NCI-H1436 treated with DMSO at 0.1 percent for 48 hours (cell line): ENCODE data around the gene MTCL1.
"Not testable (repeated sequence)": the region's sequence is repeated elsewhere in the genome, so short reads cannot be mapped to it uniquely, and the experiment has no call there.

Source experiments
- DNase-seq: peaks from one replicate; lab custom pipeline; 2025; lab: John Stamatoyannopoulos, UW

MTCL1 gene

DNA sequence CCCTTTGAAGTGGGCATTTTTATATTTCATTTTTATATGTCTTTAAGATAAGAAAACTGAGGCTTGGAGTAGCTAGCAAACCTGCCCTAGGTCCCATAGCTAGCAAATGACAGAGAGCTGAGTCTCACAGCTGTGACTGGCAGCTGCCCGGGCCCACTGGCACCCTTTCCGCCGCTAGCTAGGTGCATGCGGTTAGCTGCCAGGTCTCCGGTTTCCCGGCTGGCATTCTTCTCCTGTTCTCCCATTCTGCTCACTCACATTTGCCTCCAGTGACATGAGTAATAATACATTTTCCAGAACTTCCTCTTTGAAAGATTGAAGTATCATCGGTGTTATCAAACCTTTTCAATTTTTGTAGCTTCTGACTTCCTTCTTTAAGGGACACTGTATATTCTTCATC, 38.7 kb downstream of the MTCL1 start:
- DNase-seq, result no peak

DNA sequence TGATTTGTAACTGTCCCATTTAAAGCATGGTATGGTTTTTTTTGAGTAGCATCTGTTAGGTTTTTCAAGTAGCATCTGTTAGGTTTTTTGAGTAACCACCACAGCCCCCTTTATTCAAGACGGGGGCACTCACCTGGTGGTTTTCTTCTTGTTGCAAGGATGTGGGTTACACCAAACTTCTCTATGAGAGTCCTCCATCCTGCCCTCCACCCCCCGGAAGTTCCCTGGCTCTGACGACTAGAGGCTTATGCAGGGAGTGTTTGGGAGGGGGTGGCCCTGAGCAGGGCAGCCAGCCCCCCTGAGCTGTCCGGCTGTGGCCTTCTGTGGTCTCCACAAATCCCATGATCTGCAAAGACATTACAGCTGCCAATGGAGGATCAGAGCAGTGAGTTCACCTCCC, 39.3 kb downstream of the MTCL1 start:
- DNase-seq, result no peak

DNA sequence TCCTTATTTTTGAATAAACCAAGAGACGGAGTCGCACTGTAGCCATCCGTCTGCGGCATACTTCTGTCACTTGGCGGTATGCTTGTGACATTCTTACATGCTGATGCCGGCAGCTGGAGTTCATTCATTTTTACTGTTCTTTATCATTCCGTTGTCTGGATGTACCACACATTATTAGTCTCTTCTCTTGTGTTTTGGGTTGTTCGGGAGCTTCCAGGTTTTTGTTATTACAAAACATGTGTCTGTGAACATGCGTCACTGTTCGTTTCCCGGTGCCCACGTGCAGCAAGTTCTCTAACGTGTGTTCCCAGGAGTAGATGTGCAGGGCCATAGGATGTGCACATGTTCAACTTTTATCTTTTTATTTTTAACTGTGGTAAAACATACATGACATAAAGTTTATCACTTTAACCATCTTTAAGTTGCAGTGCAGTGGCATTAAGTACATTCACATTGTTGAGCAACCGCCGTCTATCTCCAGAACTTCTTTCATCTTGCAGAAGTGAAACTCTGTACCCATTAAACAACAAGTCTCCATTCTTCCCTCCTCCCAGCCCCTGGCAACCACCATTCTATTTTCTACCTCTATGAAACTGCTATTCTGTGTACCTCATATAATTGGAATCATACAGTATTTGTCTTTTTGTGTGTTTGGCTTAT, 40.1 kb downstream of the MTCL1 start:
- no peak for DNase-seq

DNA sequence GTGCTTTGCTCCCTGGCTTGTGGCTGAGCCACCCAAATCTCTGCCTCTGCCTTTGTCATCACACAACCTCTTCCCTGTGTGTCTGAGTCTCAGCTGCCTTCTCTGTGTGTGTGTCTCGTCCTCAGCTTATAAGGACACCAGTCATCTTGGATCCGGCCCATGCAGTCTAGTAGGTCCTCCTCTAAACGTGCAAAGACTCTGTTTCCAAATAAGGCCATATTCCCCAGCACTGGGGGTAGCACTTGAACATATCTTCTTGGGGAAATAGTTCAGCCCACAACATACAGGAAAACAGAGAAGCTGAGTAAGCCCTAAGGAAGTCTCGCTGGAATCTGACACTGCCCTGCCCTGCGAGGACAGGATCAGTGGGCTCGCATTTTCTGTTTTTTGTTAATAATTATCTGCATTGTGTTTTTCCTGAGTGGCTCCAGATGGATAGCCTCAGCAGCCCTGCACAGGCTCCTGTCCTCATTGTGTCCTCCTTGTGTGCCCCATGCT, 42.1 kb downstream of the MTCL1 start:
- DNase-seq, result no peak

DNA sequence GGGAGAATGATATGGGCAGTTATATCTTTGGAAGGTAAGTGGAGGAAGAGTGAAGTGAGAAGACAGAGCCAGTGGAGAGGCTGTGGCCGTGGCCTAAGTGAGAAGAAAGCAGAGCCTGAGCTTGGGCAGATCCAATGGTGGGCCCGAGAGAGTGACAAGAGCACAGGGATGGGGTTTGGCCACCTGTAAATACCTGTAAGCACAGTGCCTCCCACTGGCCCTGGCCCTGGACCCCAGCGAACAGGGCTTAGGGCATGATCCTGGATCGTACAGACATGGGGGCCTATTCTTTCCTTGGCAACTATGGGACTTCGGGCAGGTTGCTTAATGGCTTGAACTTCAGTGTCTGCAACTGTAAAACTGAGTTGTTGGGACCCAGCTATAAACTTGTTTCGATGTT, 44.1 kb downstream of the MTCL1 start:
- no peak for DNase-seq

DNA sequence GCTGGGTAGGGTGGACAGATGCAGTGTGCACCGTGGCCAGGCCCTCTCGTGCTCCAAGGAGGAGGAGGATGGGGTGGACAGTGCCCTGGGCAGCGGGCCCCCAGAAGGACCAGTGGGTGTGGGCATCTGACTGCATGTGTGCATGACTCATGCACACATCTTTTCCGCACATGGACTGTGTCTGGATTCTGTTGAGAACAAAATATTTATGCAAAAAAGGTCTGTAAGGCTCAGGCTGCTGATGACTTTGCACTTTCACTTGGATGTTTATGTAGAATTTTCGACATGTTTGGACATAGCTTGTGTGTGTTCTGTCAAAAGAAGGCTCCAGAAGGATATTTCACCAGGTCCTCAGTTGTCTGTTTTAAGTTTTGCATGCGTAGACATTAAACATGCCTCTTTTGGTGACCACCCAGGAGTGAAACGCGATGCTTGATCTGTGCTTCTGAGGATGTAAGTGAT, 45.6 kb downstream of the MTCL1 start:
- DNase-seq, result no peak

DNA sequence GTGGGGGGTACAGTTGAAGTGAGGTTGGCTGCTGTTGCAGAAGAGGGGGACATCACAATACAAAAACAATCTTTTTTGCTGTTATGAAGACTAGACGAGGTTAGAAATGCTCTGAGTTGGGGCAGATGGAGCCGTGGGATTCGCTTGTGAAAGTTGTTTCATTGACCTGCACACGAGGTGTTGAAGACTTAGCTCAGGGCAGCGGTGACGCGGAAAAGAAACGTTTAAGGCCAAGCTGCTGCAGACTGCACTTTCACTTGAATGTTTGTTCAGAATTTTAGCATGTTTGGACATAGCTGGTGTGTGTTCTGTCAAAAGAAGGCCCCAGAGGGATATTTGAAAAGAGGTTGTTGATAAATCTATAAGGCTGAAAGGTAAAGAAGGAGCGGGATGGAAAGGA, 46.3 kb downstream of the MTCL1 start:
- DNase-seq, result no peak

DNA sequence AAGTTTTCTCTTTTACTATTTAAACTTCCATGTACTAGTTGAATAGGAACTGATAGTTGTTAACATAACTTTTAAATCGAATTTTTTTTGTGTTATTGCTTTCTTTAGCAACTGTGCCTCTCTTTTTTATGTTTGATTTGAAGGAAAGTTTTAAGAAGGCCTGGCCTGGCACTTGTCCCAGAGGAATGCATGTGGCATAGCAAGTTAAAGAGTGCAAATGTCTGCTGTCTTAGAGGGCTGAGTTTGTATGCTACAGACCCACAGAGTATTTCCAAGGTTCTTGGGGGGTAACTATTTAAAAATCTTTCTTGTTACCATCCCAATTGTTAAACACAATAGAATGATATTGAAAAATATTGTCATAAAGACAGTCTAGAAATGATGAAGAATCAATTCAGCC, 47.0 kb downstream of the MTCL1 start:
- DNase-seq, result no peak

DNA sequence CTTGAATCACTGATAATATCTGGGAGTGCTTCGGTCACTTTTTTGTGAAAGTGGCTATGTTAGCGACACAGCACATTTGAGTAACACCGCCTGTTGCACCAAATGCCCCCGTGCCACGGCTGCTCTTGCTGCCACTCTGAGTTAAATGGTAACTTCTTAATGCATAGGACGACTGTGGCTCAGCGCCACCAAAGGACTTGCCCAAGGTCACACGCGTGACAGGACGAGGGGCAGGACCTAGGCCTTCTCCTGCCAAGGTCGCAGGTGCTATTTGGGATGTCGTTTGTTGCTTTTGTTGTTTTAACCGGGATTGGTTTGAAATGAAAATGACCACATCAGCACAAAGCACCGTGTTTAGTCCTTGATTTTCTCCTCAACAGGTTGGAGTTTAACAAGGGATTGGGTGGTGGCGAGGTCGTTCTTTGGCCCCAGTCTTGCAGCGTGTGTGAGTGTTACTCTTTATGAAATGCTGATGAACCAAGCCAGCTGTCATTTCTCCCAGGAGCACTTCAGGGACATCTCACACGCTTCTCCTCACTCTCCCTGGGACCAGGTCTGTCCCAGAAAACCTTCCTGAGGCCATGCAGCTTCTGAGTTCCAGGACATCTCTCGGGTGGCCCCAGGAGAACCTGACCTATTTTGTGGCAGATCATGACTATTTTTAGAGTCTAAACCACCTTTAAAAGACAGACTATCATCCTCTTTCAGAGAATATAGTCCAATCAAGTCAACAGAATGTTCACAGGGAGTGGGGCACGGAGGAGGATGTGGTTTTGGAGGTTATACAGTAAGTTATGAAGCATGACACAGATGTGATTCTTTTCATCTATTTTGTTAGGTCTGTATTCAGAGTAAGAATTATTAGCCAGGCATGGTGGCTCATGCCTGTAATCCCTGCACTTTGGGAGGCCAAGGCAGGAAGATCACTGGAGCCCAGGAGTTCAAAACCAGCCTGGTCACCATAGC, 49.9 kb downstream of the MTCL1 start:
- DNase-seq, result no peak

DNA sequence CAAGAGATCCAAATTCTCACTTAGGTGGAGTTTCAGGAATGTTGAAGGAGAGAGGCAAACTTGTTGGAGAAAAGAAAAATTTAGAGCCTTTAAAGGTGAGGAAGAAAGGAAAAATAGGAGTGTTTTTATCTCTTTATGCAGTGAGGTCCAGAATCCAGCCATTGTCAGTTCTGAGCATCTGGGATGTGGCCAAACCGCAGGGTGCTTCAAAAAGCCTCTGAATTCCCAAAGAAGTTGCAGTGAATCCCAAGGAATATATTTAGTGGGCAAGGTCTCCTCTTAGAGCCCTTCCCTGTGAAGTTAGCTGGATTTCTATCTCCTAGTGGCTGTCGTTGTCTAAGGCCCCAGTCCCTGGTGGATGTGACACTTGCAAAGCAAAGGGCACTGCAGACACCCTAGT, 51.2 kb downstream of the MTCL1 start:
- DNase-seq, result no peak

DNA sequence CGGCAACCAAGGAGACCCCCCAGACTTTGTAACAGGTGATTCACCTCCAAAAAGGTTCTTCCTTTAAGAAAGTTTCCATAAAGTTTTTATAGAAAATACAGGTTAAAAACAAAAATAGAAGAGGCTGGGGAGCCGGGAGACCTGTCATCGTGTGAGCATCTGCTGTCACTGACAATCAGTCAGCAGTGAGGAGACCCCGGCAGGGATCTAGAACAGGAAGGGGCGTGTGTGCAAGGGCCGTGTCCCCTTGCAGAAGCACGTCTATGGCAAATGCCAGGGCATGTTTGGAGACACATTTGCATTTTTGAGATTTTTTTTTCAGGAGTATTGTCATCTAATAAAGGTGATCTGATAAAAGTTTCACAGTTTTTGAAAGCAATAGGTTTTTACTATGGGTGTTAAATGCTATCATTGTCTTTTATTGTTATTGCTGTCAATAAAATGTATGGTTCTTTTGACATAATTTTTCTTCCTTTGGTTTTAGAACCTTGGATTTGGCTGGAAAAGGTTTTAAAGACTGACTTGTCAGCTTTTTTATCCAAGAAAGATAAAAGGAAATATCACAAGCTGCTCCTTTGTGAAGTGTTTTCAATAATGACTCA, 52.1 kb downstream of the MTCL1 start:
- DNase-seq, result no peak

DNA sequence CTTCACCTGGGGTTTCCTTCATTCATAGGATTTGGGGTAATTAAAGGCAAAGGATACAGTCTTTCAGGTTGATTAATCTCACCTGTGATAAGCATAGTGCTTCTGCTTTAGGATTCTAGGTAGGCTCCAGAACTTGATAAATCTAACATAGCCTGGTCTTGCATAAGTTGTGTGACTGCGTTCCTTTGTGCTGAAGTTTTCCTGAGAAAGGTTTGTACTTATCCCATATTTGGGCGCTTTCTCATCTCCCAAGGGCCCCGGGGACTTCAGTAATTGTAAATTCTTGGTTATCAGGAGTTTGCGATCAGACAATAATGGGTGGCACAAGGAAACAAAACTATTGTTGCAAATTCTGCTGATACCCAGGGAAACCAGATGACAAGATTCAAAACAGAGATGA, 53.1 kb downstream of the MTCL1 start:
- DNase-seq, result no peak

DNA sequence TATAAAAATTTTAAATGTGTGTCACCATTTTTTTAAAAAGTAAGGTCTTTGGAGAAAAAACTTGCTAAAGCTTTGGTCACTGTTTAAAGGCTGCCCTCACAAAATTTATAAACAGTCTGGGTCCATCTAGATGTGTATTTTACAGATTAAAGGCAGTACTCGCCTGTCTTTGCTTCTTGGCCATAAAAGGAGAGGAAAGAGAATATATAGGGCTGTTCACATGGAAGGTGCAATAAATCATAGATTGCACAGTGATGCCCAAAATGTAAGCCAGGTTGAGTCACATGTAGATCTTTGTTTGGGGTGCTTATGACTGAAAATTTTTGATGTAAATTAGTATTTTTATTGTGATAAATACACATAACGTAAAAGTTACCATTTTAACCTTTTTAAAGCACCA, 55.6 kb downstream of the MTCL1 start:
- DNase-seq, result no peak

DNA sequence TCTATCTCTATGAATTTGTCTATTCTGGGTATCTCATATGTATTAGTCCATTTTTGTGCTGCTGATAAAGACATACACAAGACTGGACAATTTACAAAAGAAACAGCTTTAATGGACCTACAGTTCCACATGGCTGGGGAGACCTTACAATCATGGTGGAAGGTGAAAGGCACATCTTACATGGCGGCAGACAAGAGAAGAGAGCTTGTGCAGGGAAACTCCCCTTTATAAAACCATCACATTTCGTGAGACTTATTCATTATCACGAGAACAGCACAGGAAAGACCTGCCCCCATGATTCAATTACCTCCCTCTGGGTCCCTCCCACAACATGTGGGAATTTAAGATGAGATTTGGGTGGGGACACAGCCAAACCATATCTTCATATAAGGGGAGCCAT, 56.2 kb downstream of the MTCL1 start:
- not testable (repeated sequence) for DNase-seq

DNA sequence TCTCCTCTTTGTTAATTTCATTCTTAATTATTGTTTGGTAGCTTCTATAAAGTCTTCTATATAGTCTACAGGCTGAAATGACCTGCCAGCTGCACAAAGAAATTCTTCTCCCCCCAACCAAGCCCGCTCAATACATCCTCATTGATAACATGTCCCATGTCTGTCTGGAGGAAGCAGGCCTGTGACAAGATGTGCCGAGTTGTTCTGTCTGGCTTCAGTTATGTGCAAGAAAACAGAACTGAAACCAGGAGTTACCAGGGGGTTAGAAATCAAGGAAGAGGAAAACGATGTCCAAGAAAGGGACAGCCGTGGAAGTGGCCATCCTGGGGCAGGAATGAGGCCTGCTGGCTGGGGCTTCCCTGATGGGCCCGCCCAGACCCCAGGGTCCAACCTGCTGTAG, 57.6 kb downstream of the MTCL1 start:
- DNase-seq, result no peak

DNA sequence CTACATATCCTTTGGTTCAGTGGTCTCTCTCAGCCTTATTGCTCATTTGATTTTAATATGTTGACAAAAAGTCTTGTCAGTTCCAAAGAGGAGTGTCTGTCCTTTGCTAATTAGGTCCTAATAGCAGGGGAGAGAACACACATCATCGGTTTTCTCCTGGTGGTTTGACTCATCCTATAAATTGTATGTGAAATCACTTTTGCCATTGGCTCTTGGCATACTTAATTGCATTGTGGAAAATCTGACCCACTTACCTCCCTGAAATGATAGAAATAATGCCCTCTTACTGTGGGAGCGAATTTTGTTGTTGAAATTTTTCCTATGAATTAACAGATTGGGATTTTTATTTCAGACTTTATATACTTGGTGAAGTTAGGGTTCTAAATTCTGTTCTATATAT, 58.3 kb downstream of the MTCL1 start:
- DNase-seq, result no peak

DNA sequence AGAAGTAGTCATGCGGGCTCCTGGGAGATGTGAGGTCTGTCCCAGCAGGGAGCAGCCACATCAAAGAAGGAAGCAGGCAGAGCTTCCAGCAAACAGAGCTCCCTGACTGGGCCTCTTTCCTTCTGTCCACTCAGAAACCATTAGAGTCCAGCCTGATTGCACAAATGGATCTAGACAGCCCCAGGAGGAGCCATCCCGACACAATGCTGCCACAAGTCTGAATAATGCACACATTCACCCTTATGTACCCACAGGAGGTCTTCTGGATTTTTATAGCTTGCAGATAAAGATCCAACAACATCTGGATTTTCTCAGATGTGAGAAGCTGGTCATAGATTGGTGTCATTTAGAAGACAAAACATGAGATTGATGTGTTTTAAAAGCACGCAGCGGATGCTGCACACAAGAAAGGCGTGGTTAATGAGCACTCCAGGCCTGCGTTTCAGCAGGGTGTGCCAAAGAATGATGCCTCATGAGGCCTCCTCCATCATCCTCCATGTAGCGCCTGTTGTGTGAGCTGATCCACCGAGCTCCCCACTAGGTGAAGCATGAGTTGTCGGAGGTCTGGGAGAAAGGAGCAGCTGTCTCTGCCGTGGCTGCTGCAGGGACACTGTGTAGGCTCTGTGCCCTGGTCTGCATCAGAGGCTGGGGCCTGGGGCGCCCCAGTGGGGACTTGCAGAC, 60.6 kb downstream of the MTCL1 start:
- no peak for DNase-seq

DNA sequence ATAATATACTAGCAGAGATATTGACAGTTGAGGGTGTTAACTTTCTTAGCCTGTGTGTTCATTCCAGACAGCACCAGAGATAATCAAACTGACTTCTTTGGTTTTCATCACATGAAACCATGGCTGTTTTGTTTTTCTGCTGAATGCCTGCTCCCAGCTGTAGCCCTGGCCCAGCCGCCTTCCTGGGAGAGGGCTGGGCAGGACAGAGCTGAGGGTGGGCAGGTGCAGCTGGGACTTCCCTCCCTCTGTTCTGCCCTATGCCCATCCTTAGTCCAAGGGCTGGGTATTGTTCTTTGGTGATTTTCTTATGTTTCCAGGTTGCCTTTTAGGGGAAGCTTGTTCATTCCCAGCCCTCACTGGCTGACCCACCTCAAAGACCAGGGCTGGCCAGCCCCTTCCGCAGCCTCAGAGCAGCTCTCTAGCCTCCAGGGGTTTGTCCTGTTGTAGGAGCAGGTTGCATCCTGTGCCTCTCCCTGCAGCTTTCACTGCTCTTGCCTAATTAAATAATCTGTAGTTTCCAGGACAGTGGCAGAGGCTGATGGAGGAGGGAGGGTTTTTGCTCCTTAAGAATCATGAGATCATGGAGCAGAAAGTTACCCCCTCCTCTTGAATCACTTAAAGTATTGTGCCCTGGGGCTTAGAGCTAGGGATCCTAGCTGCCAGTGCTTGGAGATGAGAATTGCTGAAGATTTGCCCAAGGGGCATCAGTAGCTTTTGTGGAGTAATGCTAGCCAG, 61.4 kb downstream of the MTCL1 start:
- DNase-seq, result no peak

DNA sequence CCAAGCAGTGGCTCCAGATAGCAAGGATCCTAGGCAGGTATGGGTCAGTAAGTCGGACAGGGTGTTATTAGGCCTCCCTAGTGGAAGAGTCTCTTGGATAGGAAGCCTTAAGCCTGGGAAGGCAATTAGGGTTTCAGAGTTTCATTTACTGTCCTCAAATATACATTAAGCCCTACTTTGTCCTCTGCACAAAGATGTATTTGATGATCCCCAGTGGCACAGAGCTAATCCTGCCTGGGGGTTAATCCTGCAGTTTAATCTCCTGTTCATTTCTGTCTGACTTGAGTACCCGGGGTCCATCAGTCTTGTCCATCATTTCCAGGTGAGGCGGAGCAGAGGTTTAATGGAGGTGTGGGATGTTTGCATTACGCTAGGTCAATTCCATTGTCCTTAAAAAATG, 62.0 kb downstream of the MTCL1 start:
- DNase-seq, result no peak

DNA sequence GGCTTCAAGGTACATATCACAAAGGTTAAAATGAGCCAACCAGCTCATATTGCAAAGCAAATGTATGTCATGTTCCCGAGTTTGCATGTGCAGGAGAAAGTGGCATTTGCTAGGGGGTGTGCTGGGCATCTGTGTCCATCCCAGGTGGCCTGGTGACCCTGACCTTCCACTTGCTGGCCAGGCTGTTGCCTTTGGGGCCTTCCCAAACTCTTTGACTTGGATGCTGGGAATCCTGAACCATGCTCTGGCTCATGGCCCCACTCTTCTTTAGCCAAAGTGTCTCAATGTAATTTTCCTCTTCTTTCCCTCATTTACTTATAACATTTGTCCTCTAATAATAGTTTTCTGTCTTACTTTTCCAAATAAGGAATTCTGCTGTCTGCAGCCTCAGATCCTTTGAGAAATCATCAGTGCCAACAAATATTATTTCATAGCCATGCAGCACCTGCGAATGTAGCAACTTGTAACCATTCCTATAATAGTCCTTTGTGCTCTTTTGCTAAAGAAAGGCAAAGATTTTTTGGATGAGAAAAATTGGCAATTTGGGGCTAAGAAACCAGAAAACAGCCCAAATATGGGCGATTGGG, 64.2 kb downstream of the MTCL1 start:
- no peak for DNase-seq

DNA sequence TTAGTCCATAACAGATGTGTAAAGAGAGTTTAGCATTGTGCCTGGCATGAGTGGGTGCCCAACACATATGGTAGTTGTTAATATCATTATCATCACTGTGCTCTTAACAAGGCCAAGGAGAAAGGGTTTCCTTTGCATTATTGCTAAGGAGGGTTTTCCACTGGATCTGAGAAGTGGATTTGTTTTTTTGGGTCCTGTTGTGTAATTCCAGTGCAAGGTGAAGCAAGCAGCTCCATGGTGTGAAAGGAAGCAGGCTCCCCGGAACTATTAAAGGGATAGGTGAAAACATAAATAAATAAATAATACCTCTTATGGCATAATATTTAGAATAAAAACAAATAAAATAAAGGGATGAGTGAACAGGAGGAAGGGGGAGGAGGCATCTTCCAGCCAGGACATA, 65.3 kb downstream of the MTCL1 start:
- no peak for DNase-seq
